ENCODE data around the gene FDX2.
"Not testable (repeated sequence)": the region's sequence is repeated elsewhere in the genome, so short reads cannot be mapped to it uniquely, and the experiment has no call there.

The FDX2 gene

DNA sequence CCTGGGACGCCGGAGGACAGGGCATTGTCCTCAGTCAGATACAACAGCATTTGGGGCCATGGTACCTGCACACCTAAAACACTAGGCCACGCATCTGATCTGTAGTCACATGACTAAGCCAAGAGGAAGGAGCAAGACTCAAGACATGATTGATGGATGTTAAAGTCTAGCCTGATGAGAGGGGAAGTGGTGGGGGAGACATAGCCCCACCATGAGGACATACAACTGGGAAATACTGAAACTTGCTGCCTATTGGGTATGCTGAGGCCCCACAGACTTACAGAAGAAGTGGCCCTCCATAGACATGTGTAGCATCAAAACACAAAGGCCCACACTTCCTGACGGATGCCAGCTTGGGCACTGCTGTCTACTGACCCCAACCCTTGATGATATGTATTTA lies 30.4 kb downstream of the FDX2 start:
- no peak for DNase-seq (ENCODE audit: extremely low read depth in 1 of 2, low read depth in 1 of 2)

DNA sequence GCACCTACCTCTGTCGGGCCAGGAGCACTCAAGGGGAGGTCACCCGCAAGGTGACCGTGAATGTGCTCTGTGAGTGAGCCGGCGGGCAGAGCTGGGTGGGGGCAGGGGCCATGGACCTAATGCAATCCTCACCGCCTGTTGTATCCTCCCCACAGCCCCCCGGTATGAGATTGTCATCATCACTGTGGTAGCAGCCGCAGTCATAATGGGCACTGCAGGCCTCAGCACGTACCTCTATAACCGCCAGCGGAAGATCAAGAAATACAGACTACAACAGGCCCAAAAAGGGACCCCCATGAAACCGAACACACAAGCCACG lies 30.9 kb downstream of the FDX2 start:
- DNase-seq (ENCODE audit: extremely low read depth in 1 of 2, low read depth in 1 of 2) = no peak

DNA sequence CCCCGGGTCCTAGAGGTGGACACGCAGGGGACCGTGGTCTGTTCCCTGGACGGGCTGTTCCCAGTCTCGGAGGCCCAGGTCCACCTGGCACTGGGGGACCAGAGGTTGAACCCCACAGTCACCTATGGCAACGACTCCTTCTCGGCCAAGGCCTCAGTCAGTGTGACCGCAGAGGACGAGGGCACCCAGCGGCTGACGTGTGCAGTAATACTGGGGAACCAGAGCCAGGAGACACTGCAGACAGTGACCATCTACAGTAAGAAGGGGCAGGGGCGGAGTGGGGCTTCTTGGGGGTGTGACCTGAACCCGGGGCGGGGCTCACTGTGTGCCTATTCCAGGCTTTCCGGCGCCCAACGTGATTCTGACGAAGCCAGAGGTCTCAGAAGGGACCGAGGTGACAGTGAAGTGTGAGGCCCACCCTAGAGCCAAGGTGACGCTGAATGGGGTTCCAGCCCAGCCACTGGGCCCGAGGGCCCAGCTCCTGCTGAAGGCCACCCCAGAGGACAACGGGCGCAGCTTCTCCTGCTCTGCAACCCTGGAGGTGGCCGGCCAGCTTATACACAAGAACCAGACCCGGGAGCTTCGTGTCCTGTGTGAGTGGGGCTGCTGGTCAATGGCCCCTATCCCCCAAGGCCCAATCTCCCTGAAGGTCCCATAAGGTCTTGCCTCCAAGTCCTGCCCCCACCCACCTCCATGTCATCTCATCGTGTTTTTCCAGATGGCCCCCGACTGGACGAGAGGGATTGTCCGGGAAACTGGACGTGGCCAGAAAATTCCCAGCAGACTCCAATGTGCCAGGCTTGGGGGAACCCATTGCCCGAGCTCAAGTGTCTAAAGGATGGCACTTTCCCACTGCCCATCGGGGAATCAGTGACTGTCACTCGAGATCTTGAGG lies 31.5 kb downstream of the FDX2 start:
- DNase-seq (ENCODE audit: extremely low read depth in 1 of 2, low read depth in 1 of 2) = no peak

DNA sequence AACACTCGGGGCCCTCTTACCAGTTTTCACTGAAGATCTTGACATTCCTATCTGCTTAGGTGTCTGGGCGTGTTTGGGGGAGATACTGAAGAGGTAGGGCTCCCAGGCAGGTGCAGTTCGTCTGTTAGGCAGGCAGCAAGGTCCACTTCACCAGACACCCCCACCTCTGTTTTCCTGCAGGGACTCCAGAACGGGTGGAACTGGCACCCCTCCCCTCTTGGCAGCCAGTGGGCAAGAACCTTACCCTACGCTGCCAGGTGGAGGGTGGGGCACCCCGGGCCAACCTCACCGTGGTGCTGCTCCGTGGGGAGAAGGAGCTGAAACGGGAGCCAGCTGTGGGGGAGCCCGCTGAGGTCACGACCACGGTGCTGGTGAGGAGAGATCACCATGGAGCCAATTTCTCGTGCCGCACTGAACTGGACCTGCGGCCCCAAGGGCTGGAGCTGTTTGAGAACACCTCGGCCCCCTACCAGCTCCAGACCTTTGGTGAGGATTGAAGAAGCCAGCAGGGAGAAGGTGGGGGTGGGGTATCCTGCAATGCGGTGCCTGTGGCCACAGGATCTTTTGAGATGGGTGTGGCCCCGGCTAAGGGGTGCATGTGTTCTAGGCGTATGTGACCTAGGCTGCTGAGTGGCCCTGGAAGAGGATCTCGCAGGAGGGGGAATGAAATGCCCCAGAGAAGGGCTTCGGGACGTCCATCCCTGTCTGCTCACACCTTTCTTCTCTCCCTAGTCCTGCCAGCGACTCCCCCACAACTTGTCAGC lies 32.3 kb downstream of the FDX2 start:
- DNase-seq (ENCODE audit: extremely low read depth in 1 of 2, low read depth in 1 of 2) = no peak

DNA sequence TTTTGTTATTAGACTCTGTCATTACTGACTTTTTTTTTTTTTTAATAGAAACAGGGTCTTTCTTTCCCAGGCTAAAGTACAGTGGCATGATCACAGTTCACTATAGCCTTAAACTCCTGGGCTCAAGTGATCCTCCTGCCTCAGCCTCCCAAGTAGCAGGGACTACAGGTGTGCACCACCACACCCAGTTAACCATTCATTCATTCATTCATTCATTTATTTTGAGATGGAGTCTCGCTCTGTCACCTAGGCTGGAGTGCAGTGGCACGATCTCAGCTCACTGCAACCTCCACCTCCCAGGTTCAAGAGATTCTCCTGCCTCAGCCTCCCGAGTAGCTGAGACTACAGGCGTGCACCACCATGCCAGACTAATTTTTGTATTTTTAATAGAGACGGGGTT lies 33.8 kb downstream of the FDX2 start:
- not testable (repeated sequence) for DNase-seq (ENCODE audit: extremely low read depth in 1 of 2, low read depth in 1 of 2)

DNA sequence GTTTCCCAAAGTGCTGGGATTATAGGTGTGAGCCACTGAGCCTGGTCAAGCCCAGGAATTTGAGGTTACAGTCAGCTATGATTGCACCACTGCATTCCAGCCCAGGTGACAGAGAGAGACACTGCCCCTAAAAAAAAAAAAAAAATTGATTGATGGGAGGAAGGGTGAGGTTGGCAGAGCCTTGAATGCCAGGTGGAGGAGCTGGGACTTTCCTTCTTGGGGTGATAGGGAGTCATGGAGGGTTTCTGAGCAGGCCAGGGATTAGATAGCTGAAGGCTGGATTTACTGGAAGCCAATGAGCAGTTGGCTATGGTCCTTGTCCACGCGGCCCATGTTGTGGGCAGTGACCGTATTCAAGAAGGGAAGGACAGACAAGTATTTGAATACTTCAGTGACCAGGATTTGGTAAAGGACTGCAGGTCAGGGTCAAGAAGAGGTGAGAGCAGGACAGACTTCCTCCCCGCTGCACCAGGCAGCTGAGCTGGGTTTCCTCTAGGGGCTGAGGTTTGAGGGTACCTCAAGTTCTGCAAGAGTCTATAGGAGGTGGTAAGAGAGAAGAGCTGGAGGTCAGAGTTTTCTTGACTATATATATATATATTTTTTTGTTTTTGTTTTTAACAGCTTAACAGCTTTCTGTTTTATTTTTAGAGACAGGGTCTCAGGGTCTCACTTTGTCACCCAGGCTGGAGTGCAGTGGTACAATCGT lies 35.9 kb downstream of the FDX2 start:
- DNase-seq (ENCODE audit: extremely low read depth in 1 of 2, low read depth in 1 of 2) = no peak

DNA sequence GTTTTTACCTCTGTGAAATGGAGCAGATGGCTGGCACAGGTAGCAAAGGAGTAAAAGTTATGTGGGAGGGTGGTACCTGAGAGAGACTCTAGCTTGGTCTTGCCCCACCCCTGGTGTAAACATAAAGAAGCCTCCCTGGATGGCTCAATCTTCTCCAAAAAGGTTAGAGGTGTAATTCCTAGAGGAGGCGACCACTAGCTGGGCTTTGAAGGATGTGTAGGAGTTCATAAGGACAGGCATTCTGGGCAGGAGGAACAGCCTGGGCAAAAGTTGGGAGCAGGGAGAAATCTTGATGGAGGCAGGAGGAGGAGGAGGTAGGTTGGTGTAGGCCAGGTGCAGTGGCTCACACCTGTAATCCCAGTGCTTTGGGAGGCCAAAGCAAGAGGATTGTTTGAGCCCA lies 36.9 kb downstream of the FDX2 start:
- no peak for DNase-seq (ENCODE audit: extremely low read depth in 1 of 2, low read depth in 1 of 2)

DNA sequence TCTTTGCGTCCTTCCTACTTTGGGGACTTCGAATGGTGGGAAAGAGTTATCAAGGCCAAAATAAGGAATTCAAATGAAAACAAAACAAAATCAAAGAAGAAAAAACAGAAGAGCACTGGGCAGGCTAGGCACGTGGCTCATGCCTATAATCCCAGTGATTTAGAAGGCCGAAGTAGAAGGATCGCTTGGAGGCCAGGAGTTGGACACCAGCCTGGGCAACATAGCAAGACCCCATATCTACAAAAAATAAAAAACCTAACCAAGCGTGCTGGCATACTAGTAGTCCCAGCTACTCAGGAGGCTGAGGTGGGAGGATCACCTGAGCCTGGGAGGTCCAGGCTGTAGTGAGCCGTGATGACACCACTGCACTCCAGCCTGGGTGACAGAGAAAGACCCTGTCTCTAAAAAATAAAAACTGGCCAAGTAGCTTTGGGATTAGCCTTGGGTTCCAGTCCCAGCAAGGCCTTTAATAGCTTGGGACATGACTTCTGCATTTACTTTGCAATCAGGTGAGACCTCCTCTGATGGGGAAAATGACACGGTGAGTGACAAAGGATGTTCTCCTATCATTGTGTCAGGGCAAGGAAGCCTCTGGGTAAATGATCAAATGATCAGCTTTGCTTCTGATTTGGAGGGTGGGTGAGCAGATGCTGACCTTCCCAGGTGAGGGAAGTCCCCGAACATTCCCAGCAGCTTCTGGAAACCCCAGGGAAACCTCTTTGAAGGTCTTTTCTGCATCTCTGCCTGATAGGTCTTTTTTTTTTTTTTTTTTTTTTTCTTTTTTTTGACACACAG lies 37.8 kb downstream of the FDX2 start:
- DNase-seq (ENCODE audit: extremely low read depth in 1 of 2, low read depth in 1 of 2) = no peak

DNA sequence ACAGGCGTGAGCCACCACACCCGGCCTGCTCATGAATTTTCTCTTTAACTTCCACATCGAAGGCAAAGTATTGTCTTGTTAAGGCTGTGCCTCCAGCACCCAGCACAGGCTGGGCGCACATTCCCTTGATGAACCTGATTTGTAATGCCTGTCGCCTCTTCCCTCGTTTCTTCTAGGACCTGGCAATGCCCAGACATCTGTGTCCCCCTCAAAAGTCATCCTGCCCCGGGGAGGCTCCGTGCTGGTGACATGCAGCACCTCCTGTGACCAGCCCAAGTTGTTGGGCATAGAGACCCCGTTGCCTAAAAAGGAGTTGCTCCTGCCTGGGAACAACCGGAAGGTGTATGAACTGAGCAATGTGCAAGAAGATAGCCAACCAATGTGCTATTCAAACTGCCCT lies 41.2 kb downstream of the FDX2 start:
- DNase-seq (ENCODE audit: extremely low read depth in 1 of 2, low read depth in 1 of 2) = no peak

DNA sequence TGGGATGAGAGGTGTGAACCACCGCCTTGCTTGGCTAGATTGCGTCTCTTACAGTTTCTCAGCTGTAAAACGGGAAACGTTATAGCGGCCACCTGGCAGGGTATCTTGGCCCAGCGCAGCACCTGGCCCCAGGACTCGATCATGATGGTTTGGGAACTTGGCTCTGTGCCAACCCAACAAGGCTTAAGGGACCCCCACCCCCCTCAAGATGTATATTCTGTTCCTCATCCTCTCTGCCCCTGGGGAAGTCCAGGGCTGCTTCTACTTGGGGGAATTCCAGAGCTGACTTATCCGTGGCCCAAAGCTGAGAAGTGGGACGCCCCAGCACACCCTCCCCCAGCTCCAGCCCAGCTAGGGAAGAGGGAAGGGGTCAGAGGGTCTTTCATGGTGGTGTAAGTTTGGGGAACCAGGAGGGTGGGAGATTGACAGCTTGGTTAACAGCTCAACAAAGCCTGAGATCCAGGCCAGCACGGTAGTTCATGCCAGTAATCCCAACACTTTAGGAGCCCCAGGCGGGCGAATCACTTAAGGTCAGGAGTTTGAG lies 44.2 kb downstream of the FDX2 start:
- DNase-seq (ENCODE audit: extremely low read depth in 1 of 2, low read depth in 1 of 2) = no peak

DNA sequence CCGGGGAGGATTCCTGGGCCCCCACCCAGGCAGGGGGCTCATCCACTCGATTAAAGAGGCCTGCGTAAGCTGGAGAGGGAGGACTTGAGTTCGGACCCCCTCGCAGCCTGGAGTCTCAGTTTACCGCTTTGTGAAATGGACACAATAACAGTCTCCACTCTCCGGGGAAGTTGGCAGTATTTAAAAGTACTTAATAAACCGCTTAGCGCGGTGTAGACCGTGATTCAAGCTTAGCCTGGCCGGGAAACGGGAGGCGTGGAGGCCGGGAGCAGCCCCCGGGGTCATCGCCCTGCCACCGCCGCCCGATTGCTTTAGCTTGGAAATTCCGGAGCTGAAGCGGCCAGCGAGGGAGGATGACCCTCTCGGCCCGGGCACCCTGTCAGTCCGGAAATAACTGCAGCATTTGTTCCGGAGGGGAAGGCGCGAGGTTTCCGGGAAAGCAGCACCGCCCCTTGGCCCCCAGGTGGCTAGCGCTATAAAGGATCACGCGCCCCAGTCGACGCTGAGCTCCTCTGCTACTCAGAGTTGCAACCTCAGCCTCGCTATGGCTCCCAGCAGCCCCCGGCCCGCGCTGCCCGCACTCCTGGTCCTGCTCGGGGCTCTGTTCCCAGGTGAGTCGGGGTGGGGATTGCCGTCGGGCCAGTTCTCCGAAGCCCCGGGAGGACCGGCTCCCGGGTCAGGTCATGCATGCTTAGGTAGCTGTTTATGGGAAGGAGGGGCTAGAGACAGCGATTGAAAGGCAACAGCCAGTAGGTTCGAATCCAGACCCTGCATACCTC lies 45.0 kb downstream of the FDX2 start, which contains the start of gene ICAM1:
TSS of gene ICAM1 (plus strand) at position 505 of the 779 bp plus-strand sequence. CDS start at position 545, 40 bp downstream.
- DNase-seq (ENCODE audit: extremely low read depth in 1 of 2, low read depth in 1 of 2) = peak in 1 of 2 donors; percentile 81

DNA sequence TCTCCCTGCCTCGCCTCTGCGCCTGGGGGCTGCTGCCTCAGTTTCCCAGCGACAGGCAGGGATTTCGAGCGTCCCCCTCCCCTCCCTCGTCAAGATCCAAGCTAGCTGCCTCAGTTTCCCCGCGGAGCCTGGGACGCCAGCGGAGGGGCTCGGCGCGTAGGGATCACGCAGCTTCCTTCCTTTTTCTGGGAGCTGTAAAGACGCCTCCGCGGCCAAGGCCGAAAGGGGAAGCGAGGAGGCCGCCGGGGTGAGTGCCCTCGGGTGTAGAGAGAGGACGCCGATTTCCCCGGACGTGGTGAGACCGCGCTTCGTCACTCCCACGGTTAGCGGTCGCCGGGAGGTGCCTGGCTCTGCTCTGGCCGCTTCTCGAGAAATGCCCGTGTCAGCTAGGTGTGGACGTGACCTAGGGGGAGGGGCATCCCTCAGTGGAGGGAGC lies 45.6 kb downstream of the FDX2 start:
- peak; percentile 75 to 88 for DNase-seq (ENCODE audit: extremely low read depth in 1 of 2, low read depth in 1 of 2)

DNA sequence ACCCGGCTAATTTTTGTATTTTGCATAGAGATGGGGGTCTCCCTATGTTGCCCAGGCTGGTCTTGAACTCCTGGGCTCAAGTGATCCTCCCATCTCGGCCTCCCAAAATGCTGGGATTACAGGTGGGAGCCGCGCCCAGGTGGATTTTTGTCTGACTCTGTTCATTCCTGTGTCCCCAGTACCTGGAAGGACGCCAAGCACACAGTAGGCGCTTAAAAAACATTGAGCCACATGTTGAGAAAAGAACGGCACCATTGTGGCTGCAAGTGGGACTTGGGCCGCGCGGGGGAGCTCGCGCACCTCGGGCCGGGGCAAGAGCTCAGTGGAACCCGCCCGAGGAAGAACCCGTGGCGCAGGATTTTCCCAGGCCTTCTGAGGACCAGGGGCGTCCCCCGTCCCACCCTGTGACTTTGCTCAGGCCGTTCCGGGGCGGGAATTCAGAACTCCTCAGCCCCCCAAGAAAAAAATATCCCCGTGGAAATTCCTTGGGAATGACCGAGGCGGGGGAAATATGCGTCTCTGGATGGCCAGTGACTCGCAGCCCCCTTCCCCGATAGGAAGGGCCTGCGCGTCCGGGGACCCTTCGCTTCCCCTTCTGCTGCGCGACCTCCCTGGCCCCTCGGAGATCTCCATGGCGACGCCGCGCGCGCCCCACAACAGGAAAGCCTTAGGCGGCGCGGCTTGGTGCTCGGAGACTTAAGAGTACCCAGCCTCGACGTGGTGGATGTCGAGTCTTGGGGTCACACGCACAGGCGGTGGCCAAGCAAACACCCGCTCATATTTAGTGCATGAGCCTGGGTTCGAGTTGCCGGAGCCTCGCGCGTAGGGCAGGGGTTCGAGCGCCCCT lies 46.3 kb downstream of the FDX2 start:
- peak in 1 of 2 donors; percentile 79 for DNase-seq (ENCODE audit: extremely low read depth in 1 of 2, low read depth in 1 of 2)

DNA sequence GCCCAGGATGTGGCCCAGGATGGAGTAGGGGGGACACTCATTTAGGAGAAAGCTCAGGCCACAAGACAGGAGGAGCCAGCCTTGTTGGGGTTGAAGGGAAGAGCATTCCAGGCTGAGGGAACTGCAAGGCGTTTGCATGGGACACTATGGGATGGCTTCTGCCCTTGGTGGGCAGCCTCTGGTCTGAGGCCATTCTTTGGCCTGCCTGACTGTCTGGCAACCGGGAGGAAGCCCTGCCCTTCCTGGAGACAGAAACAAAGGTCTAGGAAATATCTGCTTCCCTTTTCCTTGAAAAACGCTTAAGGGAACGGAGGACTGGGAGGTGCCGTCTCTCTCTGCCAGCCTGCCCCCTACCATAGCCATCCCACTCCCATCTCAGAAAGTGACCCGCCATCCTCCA lies 47.7 kb downstream of the FDX2 start:
- no peak for DNase-seq (ENCODE audit: extremely low read depth in 1 of 2, low read depth in 1 of 2)

DNA sequence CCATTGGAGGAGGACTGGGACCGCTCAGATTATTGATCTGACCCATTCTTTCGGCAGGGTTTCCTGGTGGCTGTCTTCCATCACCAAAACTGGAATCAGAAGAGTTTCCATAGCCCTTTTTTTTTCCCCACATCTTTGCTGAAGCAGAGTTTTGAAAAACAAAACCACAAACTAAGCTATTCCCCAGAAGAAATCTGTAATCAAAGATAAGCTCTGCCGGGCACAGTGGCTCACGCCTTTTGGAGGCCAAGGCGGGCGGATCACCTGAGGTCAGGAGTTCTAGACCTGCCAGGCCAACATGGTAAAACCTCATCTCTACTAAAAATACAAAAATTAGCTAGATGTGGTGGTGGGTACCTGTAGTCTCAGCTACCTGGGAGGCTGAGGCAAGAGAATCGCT lies 49.1 kb downstream of the FDX2 start:
- no peak for DNase-seq (ENCODE audit: extremely low read depth in 1 of 2, low read depth in 1 of 2)

DNA sequence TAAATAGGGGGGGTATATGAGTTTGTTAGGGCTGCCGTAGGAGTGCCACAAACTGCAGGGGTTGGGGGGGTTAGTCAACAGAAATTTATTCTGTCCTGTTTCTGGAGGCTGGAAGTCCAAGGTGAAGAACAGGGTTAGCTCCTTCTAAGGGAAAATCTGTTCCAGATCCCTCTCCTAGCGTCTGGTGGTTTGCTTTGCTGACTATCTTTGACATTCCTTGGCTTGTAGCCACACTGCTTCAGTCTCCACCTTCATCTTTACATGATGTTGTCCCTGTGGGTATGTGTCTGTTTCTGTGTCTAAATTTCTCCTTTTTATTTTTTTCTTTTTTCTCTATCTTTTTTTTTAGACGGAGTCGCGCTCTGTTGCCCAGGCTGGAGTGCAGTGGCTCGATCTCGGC lies 53.0 kb downstream of the FDX2 start:
- no peak for DNase-seq (ENCODE audit: extremely low read depth in 1 of 2, low read depth in 1 of 2)

DNA sequence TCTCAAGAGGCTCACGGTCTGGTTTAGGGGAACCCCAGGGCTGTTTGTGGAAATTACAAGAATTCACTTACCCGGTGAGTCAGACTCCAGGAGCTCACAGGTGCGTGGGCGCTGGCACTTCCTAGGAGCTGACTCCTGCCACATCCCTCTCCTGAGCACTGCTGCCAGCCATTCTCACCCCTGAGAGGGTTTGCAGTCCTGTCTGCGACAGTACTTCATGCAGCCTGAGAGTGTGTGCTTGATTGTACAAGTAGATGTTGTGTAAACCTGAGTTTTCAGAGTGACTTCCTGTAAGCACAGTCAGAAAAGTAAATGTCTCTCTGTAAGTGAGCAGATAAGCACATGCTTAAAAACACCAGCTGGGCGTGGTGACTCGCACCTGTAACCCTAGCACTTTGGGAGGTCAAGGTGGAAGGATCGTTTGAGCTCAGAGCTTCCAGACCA lies 55.7 kb downstream of the FDX2 start:
- peak; percentile 47 to 81 for DNase-seq (ENCODE audit: extremely low read depth in 1 of 2, low read depth in 1 of 2)
